Measurements from ENCODE around the gene CDHR2. TPM values are rescaled to one million over a fixed set of nuclear protein-coding genes. Genes with fewer than 3 reads are reported as not detected.

The CDHR2 gene
- total RNA-seq, 2 donors from 2014 or later, result 0.37 to 0.89 TPM

GRCh38 chr5:176533894-176534611 is 15.1 kb upstream of the CDHR2 start:
- Mint-ChIP-seq H3K27me3 (ENCODE audit: insufficient read depth) (no peaks in the 10 kb centered on the region), H3K36me3 (ENCODE audit: low read depth) (peaks cover 30% of the 10 kb centered on the region), H3K27ac (peak overlapping the region; percentile 86), H3K4me1 (peaks cover 17% of the 10 kb centered on the region), H3K4me3 (peak overlapping the region; percentile 96), H3K9me3 (no peaks in the 10 kb centered on the region)
- Histone ChIP-seq H3K36me3 (ENCODE audit: control insufficient read depth, insufficient read depth, low read length) (peaks cover 48% of the 10 kb centered on the region), H3K4me3 (ENCODE audit: low read length) (peak overlapping the region; percentile 99), H3K9me3 (ENCODE audit: control insufficient read depth, low read length) (no peaks in the 10 kb centered on the region), H3K27ac (ENCODE audit: low read depth, low read length) (no peak overlapping the region), H3K27me3 (ENCODE audit: control insufficient read depth, insufficient read depth, low read length, poor library complexity, severe bottlenecking) (no peaks in the 10 kb centered on the region), H3K4me1 (ENCODE audit: control insufficient read depth, insufficient read depth, low read length) (peaks cover 10% of the 10 kb centered on the region), H3K9ac (ENCODE audit: extremely low read depth, low read length, poor library complexity, severe bottlenecking) (no peak overlapping the region)
- WGBS, 2 experiments (ENCODE audit: insufficient coverage in 1 of 2, insufficient read length in 1 of 2), result 83 to 89% methylated on average over 7 to 10 of the region's 10 CpGs
- DNase-seq, result peak; percentile 57
- TF ChIP-seq CTCF (conservative IDR thresholded peaks at IDR 0.05), result peak; percentile 30

GRCh38 chr5:176534640-176535039 is 14.5 kb upstream of the CDHR2 start:
- peak overlapping the region; percentile 99 for H3K4me3 ChIP-seq (ENCODE audit: low read length)
- no peaks in the 10 kb centered on the region for H3K27me3 ChIP-seq (ENCODE audit: control insufficient read depth, insufficient read depth, low read length, poor library complexity, severe bottlenecking)
- H3K27ac Mint-ChIP-seq, result peak overlapping the region; percentile 99
- H3K4me1 ChIP-seq (ENCODE audit: control insufficient read depth, insufficient read depth, low read length), result peaks cover 10% of the 10 kb centered on the region
- WGBS, 2 experiments (ENCODE audit: insufficient coverage in 1 of 2, insufficient read length in 1 of 2), result 96 to 100% methylated on average over 2 to 4 of the region's 4 CpGs
- no peaks in the 10 kb centered on the region for H3K9me3 ChIP-seq (ENCODE audit: control insufficient read depth, low read length)
- H3K36me3 Mint-ChIP-seq (ENCODE audit: low read depth), result peaks cover 24% of the 10 kb centered on the region
- peaks cover 43% of the 10 kb centered on the region for H3K36me3 ChIP-seq (ENCODE audit: control insufficient read depth, insufficient read depth, low read length)
- H3K27ac ChIP-seq (ENCODE audit: low read depth, low read length), result no peak overlapping the region
- H3K4me3 Mint-ChIP-seq, result peak overlapping the region; percentile 96
- no peaks in the 10 kb centered on the region for H3K27me3 Mint-ChIP-seq (ENCODE audit: insufficient read depth)
- TF ChIP-seq CTCF (conservative IDR thresholded peaks at IDR 0.05), result no peak
- no peak overlapping the region for H3K9ac ChIP-seq (ENCODE audit: extremely low read depth, low read length, poor library complexity, severe bottlenecking)
- no peaks in the 10 kb centered on the region for H3K9me3 Mint-ChIP-seq
- DNase-seq, result peak; percentile 46
- peaks cover 17% of the 10 kb centered on the region for H3K4me1 Mint-ChIP-seq

GRCh38 chr5:176535101-176535663 is 14.0 kb upstream of the CDHR2 start:
- peaks cover 10% of the 10 kb centered on the region for H3K4me1 ChIP-seq (ENCODE audit: control insufficient read depth, insufficient read depth, low read length)
- peak overlapping the region; percentile 99 for H3K4me3 ChIP-seq (ENCODE audit: low read length)
- TF ChIP-seq CTCF (conservative IDR thresholded peaks at IDR 0.05), result no peak
- no peaks in the 10 kb centered on the region for H3K9me3 ChIP-seq (ENCODE audit: control insufficient read depth, low read length)
- Mint-ChIP-seq H3K27me3 (ENCODE audit: insufficient read depth) (no peaks in the 10 kb centered on the region), H3K4me1 (peaks cover 17% of the 10 kb centered on the region), H3K36me3 (ENCODE audit: low read depth) (peaks cover 21% of the 10 kb centered on the region), H3K9me3 (no peaks in the 10 kb centered on the region), H3K4me3 (peak overlapping the region; percentile 96), H3K27ac (peak overlapping the region; percentile 99)
- H3K27me3 ChIP-seq (ENCODE audit: control insufficient read depth, insufficient read depth, low read length, poor library complexity, severe bottlenecking), result no peaks in the 10 kb centered on the region
- peak overlapping the region; percentile 100 for H3K9ac ChIP-seq (ENCODE audit: extremely low read depth, low read length, poor library complexity, severe bottlenecking)
- H3K27ac ChIP-seq (ENCODE audit: low read depth, low read length), result peak overlapping the region; percentile 100
- WGBS, 2 experiments (ENCODE audit: insufficient coverage in 1 of 2, insufficient read length in 1 of 2), result 75 to 80% methylated on average over 7 to 11 of the region's 11 CpGs
- H3K36me3 ChIP-seq (ENCODE audit: control insufficient read depth, insufficient read depth, low read length), result peaks cover 41% of the 10 kb centered on the region
- DNase-seq, result peak; percentile 47

All from endodermal cell (in vitro differentiated cells).